ENCODE results near the gene ATP1A4.

ATP1A4 gene

DNA sequence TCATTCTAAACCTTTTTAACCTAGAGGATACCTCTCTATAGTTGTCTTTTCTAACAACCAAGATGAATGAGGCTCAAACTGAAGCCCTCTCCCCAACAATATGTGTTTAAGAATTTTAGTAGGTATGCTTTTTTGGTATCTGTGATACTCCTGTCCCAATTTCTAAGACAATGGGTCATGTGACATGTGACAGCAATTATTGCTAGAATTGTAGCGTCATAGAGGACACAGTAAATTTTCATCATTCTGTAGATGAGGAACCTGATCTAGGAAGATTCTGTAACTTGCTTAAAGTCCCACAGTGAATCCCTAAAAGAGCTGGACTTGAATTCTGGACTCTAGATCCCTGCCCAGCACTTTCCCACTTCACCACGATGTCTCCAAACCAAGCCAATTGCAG is 27.3 kb downstream of the ATP1A4 start:
- no peak for DNase-seq

- DNase-seq: no peak
Measured at GRCh38 chr1:160179336-160179735, 27.9 kb downstream of the ATP1A4 start.

GRCh38 chr1:160186246-160186645 is 34.8 kb downstream of the ATP1A4 start:
- DNase-seq: no peak

GRCh38 chr1:160186729-160187128 is 35.3 kb downstream of the ATP1A4 start:
- DNase-seq: no peak

- DNase-seq: no peak
Measured at GRCh38 chr1:160187407-160187806, 36.0 kb downstream of the ATP1A4 start.

DNA sequence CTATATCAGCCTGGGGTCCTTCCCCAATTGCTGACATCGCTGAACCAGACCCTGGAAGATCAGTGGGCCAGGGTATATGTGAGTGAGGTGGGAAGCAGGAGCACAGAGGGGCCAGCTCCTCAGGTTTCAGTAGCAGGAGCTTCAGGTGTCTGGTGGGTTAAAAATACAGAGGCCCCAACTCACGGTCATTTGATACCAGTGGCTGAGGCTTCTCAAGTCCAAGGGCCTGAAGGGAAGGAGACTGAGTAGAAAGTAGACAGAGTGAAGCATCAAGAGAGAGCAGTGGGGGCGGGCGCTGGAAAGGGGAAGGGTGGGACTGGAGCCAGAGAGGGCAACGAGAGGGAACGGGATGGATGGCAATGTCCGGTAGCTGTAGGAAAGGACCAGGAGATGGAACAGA is 36.9 kb downstream of the ATP1A4 start:
- DNase-seq: no peak

GRCh38 chr1:160189649-160190625 is 38.5 kb downstream of the ATP1A4 start, which contains the start of gene CASQ1:
CASQ1 (plus strand) TSS chr1:160190575; CDS start chr1:160190752, 177 bp downstream.
- DNase-seq: peak in 1 of 3 experiments; percentile 23

- peak in 2 of 3 experiments; percentile 41 to 66 for DNase-seq
Measured at GRCh38 chr1:160191756-160192155, 40.4 kb downstream of the ATP1A4 start.

DNA sequence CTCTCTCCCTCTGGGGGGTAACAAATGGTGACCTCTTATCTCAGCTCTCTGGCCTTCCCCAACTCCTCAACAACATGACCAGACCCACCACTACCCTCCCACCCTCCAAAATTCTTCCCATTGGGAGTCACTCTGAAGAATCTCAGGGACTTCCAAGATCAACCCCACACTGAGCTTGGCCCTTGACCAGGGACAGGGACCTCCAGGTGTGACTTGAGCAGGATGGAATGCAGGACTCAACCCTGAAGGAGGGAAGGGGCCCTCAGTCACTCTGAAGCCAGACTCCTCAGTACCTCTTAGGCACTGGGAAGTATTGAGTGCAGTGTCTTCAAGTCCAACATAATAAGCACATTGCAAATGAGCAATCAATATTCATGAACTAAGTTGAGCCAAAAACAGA is 40.8 kb downstream of the ATP1A4 start:
- DNase-seq: peak in 1 of 3 experiments; percentile 41

- DNase-seq: peak; percentile 78 to 92 (median 92)
Measured at GRCh38 chr1:160193091-160193819, 41.9 kb downstream of the ATP1A4 start.

DNA sequence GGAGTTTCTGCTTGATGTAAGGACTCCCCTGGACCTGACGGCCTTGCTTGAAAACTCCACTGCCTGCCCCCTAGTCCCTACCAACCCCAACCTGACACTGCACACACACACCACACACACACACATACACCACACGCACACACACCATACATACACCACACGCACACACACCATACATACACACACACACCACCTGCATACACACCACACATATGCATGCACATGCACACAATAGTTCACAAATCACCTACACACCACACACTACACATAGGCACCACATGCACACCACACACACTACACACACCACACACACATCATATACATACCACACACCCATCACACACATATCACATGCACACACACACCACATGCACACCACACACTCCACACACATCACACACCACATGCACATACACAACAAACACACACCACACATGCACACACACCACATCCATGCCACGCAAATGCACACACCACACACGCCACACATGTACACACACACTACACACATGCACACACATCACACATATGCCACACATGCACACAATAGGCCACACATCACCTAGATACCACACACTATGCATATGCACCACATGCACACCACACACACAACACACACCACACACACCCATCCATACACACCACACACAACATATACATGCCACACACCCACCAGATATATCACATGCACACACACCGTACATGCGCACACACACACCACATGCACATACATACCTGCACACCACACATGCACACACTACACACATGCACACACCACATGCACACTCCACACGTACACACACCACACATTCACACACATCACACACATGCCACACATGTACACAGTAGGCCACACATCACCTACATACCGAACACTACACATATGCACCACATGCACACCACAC is 42.7 kb downstream of the ATP1A4 start:
- DNase-seq: no peak

GRCh38 chr1:160194737-160195059 is 43.3 kb downstream of the ATP1A4 start:
- no peak for DNase-seq

DNA sequence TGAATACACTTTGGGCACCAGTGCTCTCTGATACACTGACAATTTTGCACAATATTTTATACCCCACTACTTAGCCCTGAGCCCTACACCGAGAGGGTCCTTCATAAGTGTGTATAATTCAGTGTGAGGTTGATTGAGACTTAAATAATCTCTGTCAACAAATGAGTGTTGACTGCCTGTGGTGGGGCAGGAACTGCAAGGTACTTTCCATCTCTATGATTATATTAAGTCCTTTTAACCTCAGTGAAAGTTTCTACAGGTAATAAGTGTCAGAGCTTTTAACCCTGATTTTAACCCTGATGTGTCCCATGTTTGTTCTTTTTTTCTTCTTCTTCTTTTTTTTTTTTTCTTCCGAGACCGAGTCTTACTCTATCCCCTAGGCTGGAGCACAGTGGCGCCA is 44.7 kb downstream of the ATP1A4 start:
- no peak for DNase-seq

- DNase-seq: no peak
Measured at GRCh38 chr1:160197231-160197630, 45.8 kb downstream of the ATP1A4 start.

DNA sequence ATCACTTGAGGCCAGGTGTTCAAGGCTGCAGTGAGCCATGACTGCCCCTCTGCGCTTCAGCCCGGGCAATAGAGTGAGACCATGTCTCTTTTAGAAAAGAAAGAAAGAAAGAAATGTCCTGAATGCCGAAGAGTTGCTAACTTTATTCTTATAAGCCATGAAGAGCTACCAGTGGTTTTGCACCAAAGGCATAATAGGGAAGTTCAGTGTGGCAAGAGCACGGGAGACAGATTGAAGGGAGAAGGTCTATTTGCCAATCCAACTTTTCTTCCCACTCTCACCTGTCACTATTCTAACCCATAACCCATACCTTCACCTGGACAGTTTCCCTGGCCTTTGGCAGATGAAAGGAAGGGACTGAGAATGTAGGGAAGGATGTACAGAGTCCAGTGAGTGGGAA is 49.4 kb downstream of the ATP1A4 start:
- no peak for DNase-seq

DNA sequence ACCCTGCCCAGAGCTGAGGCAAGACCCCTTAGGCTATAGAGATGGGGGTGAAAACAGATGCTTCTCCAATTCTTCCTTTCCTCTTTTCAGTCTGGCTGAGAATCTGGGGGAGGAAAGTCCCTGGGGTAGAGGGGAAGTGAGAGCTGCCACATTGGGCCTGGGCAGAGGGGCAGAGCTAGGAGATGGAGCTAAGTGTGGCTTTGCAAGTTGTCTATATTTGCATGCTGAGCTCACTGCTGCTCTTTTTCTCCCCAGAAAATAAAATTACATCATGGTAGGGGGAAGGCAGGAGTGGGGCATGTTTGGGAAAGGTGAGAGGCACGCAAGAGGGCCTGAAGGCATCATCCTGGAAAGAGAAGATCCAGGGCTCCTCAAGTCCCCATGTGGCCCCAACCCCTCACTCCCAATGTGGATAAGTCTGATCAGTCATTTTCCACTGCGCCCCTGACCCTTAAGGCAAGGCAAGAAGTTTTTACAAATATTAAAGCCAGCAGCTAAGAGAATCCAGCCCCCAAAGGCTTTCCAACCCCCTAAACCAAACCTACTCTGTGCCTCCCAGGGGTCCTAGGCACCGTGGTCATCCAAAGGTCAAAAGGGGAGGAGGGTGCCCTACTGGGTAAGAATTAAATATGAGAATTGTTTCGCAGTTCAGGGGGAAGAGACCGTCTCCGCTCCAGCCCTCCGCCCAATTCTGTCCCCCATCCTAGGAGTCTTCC is 53.3 kb downstream of the ATP1A4 start:
- no peak for DNase-seq

DNA sequence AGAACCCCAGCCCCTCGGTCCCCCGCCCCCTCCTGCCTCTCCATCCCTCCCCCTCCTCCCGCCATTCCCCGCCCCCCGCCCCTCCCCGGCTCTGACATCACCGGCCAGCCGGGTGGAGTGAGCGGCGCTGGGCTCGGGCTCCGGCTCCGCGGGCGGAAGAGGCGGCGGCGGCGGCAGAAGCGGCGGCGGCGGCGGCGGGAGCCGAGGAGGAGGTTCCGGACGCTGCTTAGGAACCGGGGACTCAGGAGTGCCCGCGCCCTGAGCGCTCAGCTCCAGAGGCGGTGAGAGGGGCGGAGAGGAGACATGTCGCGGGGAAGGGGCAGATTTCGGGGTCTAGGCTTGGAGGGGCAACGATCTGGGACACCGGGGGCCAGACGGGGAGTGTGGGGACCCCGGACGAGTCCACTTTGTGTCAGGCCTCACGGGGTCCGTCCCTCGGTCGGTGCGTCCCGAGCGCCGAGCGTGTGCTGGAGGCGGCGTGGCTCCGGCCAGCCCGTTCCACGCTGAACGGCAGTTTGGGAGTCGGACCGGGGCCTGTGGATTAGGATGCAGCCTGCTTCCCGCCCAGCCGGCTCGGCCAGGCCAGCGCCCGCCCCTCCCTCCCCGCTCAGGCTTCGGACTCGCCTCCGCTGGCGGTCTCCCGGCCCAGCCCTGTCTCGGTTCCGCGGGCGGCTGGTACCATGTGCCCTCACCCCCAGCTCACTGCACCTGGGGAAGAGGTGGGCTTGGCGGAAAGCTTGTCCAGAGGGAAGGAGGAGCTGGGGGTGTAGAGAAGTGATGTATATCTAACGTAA is 54.0 kb downstream of the ATP1A4 start, which contains the start of gene PEA15:
Gene PEA15, plus strand, starts transcription at position 143 of the 794 bp plus-strand sequence. CDS start 6,161 bp downstream, outside the sequence.
- DNase-seq: peak; percentile 73 to 83 (median 80)

DNA sequence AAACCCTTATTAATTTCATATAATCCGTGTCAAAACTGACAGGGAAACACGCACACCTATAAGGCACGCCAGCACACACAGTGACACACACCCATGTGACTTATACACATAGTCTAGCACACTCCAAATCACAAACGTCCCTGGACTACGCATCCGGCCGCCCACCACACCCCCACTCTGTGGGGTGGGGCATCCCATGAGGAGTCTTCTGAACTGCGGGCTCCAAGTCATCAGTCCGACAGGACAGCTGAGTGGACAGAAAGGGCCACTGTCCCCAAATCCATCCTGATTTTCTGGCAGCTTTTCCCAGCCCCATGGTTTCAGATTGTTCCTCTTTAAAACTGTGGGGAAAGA is 54.6 kb downstream of the ATP1A4 start:
- no peak for DNase-seq

DNA sequence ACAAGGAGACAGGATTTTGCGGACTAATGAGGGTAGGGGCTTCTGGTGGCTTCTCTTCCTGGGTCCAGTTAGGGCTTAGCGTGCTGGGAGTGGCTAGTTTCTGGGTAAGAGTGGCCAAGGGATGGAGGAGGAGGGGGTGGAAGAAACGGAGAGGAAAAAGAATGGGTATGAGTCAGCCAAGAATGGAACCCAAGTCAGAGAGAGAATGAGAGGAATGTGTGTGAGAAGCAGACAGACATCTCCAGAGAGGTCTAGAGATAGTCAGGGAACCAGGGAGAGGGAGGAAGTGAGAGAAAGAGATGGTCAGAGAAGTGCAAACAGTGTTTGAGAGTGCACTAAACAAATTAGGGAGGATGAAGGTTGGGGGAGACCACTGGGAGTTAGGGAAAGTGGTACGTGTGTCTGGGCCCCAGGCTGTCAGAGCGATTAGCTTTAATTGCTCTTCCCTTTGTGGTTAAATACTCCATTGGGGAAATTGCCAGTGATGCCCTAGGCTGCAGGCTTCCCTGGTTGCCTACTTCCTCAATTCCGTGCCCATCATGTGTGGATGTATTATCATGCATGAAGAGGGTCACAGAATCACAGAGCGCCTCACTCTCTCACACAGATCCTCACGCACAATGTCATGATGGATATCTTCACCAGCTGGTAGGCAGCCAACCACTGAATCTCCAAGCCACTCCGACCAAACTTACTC is 55.2 kb downstream of the ATP1A4 start:
- DNase-seq: peak in 2 of 3 experiments; percentile 27 to 61

- no peak for DNase-seq
Measured at GRCh38 chr1:160207118-160207650, 55.8 kb downstream of the ATP1A4 start.
